HL-60 (cell line): ENCODE results near the gene COL13A1.

Experiments used
- DNase-seq, 2 experiments: peaks; one replicate each; pipeline ENCODE4 v3.0.0-alpha.2; 2010 to 2020; ENCODE audit warnings: low read depth in 1 of 2, low spot score in 1 of 2
- H3K27ac ChIP-seq: fragments of 250-450 bp; sonication (Bioruptor Pico); replicated peaks from 2 replicates; pipeline ENCODE4 v1.5.1; 2020; ENCODE audit warnings: mild to moderate bottlenecking, moderate library complexity
- H3K27me3 ChIP-seq: fragments of 250-450 bp; sonication (Bioruptor Pico); 2 replicates; pipeline ENCODE4 v1.5.1; 2021; ENCODE audit warnings: mild to moderate bottlenecking, moderate library complexity; ENCODE audit not compliant: insufficient read depth, poor library complexity, severe bottlenecking
- H3K4me3 ChIP-seq: replicated peaks from 2 replicates; pipeline ENCODE4 v1.5.1; 2011; ENCODE audit warnings: mild to moderate bottlenecking, control low read depth, low read length; ENCODE audit not compliant: insufficient read depth
- CTCF ChIP-seq: IDR thresholded peaks from one replicate; pipeline ENCODE4 v1.5.1; 2011; ENCODE audit warnings: low read length, control low read depth, inconsistent platforms; ENCODE audit not compliant: insufficient read depth
- GABPA ChIP-seq: IDR thresholded peaks from 2 replicates; pipeline ENCODE4 v1.6.1; 2012; ENCODE audit warnings: low read depth
- POLR2AphosphoS5 ChIP-seq: IDR thresholded peaks from 2 replicates; pipeline ENCODE4 v1.6.1; 2012; ENCODE audit warnings: low read depth
- REST ChIP-seq: IDR thresholded peaks from 2 replicates; pipeline ENCODE4 v1.6.1; 2012; ENCODE audit warnings: low read depth; ENCODE audit not compliant: insufficient replicate concordance
- SPI1 ChIP-seq: IDR thresholded peaks from 2 replicates; pipeline ENCODE4 v1.6.1; 2012; ENCODE audit warnings: low read depth, mild to moderate bottlenecking, borderline replicate concordance

The COL13A1 gene

GRCh38 chr10:69906425-69906824 is 104.7 kb downstream of the COL13A1 start:
- H3K27me3 ChIP-seq = peaks cover 2% of the 10 kb centered on the region
- TF ChIP-seq GABPA (no peak), CTCF (no peak), SPI1 (no peak), POLR2AphosphoS5 (no peak), REST (no peak)
- H3K27ac ChIP-seq = no peak overlapping the region

GRCh38 chr10:69907517-69907916 is 105.8 kb downstream of the COL13A1 start:
- peaks cover 2% of the 10 kb centered on the region for H3K27me3 ChIP-seq
- no peak overlapping the region for H3K27ac ChIP-seq

More at GRCh38 chr10:69906425-69906824, 104.7 kb downstream of the COL13A1 start:
- H3K4me3 ChIP-seq = no peak overlapping the region
- DNase-seq = no peak

GRCh38 chr10:69908124-69908523 is 106.4 kb downstream of the COL13A1 start:
- Histone ChIP-seq H3K27ac (no peak overlapping the region), H3K4me3 (no peak overlapping the region), H3K27me3 (peaks cover 2% of the 10 kb centered on the region)
- DNase-seq = no peak
- no peak for TF ChIP-seq GABPA
- no peak for TF ChIP-seq CTCF
- TF ChIP-seq SPI1 = no peak
- TF ChIP-seq REST = no peak
- no peak for TF ChIP-seq POLR2AphosphoS5

More at GRCh38 chr10:69907517-69907916, 105.8 kb downstream of the COL13A1 start:
- no peak overlapping the region for H3K4me3 ChIP-seq
- no peak for TF ChIP-seq CTCF
- no peak for TF ChIP-seq GABPA
- TF ChIP-seq REST = no peak
- TF ChIP-seq POLR2AphosphoS5 = no peak
- TF ChIP-seq SPI1 = no peak
- DNase-seq = no peak
